ENCODE results near the gene RFX4. TPM values are rescaled to one million over a fixed set of nuclear protein-coding genes. Genes with fewer than 3 reads are reported as not detected.

Gene RFX4
- total and polyA plus RNA-seq, 2 of the 13 experiments (the other 11 are each of a cell fraction or from before 2014, with no cell fraction given) = not detected

DNA sequence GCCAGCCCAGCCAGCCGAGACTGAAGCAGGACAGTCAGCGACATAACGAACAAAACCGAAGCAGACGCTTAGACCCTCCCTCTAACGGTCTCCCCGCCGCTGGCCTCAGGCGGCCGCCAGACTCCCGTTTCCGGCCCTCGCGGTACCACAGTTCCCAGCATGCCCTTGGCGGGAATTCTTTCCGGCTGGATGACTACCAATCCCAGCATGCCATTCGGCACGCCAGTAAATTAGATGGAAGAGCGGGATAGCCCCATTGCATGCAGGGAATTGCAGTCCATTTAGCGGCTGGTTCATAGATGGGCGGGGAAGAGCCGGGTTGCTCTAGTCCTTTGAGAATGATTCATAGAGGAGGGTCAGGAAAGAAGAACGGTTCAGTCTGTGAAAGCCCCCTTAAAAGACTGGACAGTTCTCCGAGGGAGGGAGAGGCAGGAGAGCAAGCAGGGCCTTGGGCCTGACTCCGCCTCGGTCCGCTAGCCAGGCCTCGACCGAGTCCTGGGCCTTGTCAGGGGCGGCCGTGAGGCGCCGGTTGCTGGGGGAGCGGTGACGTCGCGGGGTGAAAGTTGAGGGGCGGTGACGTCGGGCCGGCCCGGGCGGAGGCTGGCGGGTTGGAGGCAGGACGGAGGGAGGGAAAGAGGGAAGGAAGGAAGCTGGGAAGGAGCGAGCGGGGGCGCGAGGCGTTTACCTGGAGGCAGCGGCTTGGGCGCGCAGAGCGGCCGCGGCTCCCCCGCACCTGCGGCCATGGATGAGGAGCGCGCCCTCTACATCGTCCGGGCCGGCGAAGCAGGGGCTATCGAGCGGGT, 191.4 kb downstream of the RFX4 start, which contains the start of gene RIC8B (continued):
- TF ChIP-seq SMYD3 (CRISPR knock-in tag; IDR thresholded peaks at IDR 0.05) = no peak; the same call in 1 of the 2 replicates
- TF ChIP-seq, protein P1, sequence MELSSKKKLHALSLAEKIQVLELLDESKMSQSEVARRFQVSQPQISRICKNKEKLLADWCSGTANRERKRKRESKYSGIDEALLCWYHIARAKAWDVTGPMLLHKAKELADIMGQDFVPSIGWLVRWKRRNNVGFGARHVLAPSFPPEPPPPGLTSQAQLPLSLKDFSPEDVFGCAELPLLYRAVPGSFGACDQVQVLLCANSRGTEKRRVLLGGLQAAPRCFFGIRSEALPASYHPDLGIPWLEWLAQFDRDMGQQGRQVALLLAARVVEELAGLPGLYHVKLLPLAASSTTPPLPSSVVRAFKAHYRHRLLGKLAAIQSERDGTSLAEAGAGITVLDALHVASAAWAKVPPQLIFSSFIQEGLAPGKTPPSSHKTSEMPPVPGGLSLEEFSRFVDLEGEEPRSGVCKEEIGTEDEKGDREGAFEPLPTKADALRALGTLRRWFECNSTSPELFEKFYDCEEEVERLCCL (CRISPR knock-in tag; IDR thresholded peaks at IDR 0.05; ENCODE audit: borderline replicate concordance) = no peak
- peak; percentile 87; the same call in 1 of the 2 replicates for TF ChIP-seq YEATS2 (CRISPR knock-in tag; IDR thresholded peaks at IDR 0.05; ENCODE audit: borderline replicate concordance)
- no peak for TF ChIP-seq SATB2 (CRISPR knock-in tag; IDR thresholded peaks at IDR 0.05)
- TF ChIP-seq GTF3A (CRISPR knock-in tag; conservative IDR thresholded peaks at IDR 0.05) = no peak
- peak; percentile 15; the same call in 1 of the 2 replicates for TF ChIP-seq ZSCAN29 (CRISPR knock-in tag; conservative IDR thresholded peaks at IDR 0.05)
- TF ChIP-seq, protein P2, sequence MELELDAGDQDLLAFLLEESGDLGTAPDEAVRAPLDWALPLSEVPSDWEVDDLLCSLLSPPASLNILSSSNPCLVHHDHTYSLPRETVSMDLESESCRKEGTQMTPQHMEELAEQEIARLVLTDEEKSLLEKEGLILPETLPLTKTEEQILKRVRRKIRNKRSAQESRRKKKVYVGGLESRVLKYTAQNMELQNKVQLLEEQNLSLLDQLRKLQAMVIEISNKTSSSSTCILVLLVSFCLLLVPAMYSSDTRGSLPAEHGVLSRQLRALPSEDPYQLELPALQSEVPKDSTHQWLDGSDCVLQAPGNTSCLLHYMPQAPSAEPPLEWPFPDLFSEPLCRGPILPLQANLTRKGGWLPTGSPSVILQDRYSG (CRISPR knock-in tag; IDR thresholded peaks at IDR 0.05) = no peak
- TF ChIP-seq ZNF768 (CRISPR knock-in tag; IDR thresholded peaks at IDR 0.05) = peak; percentile 67
- peak; percentile 76; the same call in 1 of the 2 replicates for TF ChIP-seq GATA4 (IDR thresholded peaks at IDR 0.05; ENCODE audit: borderline replicate concordance, low read depth)
- TF ChIP-seq, protein P3, sequence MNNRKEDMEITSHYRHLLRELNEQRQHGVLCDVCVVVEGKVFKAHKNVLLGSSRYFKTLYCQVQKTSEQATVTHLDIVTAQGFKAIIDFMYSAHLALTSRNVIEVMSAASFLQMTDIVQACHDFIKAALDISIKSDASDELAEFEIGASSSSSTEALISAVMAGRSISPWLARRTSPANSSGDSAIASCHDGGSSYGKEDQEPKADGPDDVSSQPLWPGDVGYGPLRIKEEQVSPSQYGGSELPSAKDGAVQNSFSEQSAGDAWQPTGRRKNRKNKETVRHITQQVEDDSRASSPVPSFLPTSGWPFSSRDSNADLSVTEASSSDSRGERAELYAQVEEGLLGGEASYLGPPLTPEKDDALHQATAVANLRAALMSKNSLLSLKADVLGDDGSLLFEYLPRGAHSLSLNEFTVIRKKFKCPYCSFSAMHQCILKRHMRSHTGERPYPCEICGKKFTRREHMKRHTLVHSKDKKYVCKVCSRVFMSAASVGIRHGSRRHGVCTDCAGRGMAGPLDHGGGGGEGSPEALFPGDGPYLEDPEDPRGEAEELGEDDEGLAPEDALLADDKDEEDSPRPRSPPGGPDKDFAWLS (CRISPR knock-in tag; IDR thresholded peaks at IDR 0.05; ENCODE audit: borderline replicate concordance) = no peak
- TF ChIP-seq, protein P4, sequence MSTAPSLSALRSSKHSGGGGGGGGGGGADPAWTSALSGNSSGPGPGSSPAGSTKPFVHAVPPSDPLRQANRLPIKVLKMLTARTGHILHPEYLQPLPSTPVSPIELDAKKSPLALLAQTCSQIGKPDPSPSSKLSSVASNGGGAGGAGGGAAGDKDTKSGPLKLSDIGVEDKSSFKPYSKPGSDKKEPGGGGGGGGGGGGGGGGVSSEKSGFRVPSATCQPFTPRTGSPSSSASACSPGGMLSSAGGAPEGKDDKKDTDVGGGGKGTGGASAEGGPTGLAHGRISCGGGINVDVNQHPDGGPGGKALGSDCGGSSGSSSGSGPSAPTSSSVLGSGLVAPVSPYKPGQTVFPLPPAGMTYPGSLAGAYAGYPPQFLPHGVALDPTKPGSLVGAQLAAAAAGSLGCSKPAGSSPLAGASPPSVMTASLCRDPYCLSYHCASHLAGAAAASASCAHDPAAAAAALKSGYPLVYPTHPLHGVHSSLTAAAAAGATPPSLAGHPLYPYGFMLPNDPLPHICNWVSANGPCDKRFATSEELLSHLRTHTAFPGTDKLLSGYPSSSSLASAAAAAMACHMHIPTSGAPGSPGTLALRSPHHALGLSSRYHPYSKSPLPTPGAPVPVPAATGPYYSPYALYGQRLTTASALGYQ (CRISPR knock-in tag; IDR thresholded peaks at IDR 0.05) = peak; percentile 8
- TF ChIP-seq ZBTB3 (CRISPR knock-in tag; IDR thresholded peaks at IDR 0.05; ENCODE audit: borderline replicate concordance, low read depth) = 0 out of 2 replicates have a peak, but pooled peaks have one; percentile 72
- no peak for TF ChIP-seq ZNF549 (CRISPR knock-in tag; IDR thresholded peaks at IDR 0.05)
- TF ChIP-seq NFIC (IDR thresholded peaks at IDR 0.05; ENCODE audit: low read length) = no peak; the same call in 1 of the 2 replicates
- peak; percentile 89 for TF ChIP-seq RBFOX2 (IDR thresholded peaks at IDR 0.05; ENCODE audit: low read depth, low read length)
- 0 out of 2 replicates have a peak, but pooled peaks have one; percentile 13 for TF ChIP-seq ZNF552 (CRISPR knock-in tag; IDR thresholded peaks at IDR 0.05; ENCODE audit: borderline replicate concordance)
- peak; percentile 86 for TF ChIP-seq DMAP1 (CRISPR knock-in tag; IDR thresholded peaks at IDR 0.05)
- no peak for TF ChIP-seq KLF9 (CRISPR knock-in tag; IDR thresholded peaks at IDR 0.05; ENCODE audit: low read depth)
- TF ChIP-seq, protein P5, sequence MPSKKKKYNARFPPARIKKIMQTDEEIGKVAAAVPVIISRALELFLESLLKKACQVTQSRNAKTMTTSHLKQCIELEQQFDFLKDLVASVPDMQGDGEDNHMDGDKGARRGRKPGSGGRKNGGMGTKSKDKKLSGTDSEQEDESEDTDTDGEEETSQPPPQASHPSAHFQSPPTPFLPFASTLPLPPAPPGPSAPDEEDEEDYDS (CRISPR knock-in tag; IDR thresholded peaks at IDR 0.05) = peak; percentile 57; the same call in 1 of the 2 replicates
- peak in 1 of 2 experiments; percentile 32; a peak in 1 of 4 replicates for TF ChIP-seq EP300 (IDR thresholded peaks at IDR 0.05; ENCODE audit: low read depth in 2 of 2, low read length in 2 of 2)
- TF ChIP-seq EP300 (CRISPR knock-in tag; IDR thresholded peaks at IDR 0.05; ENCODE audit: borderline replicate concordance) = no peak; the same call in 1 of the 2 replicates
- no peak for TF ChIP-seq NBN (conservative IDR thresholded peaks at IDR 0.05)
- TF ChIP-seq ZNF556 (CRISPR knock-in tag; IDR thresholded peaks at IDR 0.05; ENCODE audit: borderline replicate concordance) = no peak; the same call in 1 of the 2 replicates
- TF ChIP-seq ZFP37 (CRISPR knock-in tag; IDR thresholded peaks at IDR 0.05; ENCODE audit: borderline replicate concordance) = 0 out of 2 replicates have a peak, but pooled peaks have one; percentile 46
